Measurements from ENCODE around the gene IGF2BP3. TPM values are rescaled to one million over a fixed set of nuclear protein-coding genes. Genes with fewer than 3 reads are reported as not detected.

The IGF2BP3 gene
- total RNA-seq, 4 donors from 2014 or later = 0.13 to 0.35 TPM; not detected in 2

DNA sequence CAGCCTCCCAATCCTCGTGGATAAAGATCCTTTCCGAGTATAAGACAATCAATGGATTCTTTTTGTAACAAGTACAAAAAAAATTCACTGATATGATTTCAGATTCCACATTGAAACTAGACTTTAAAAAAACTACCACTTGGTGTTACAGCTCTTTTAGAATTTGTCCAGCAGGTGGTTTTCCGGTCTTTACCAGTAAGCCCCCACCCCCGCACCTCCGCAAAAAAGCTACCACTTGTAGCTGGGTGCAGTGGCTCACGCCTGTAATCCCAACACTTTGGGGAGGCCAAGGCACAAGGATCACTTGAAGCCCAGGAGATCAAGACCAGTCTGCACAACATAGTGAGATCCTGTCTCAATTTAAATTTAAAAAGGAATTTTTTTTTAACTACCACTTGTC is 19.8 kb downstream of the IGF2BP3 start:
- WGBS, 2 donors (ENCODE audit: low coverage in 1 of 2) = 71 to 73% methylated on average over 6 of the region's 6 CpGs
- Histone ChIP-seq H3K27ac (no peak overlapping the region), H3K36me3 (no peaks in the 10 kb centered on the region), H3K9me3 (no peaks in the 10 kb centered on the region), H3K4me3 (no peak overlapping the region), H3K4me1 (no peaks in the 10 kb centered on the region), H3K27me3 (peaks cover 28% of the 10 kb centered on the region)
- TF ChIP-seq POLR2AphosphoS5 (IDR thresholded peaks at IDR 0.05) (no peak), EP300 (IDR thresholded peaks at IDR 0.05) (no peak), POLR2A (IDR thresholded peaks at IDR 0.05) (no peak)
- TF ChIP-seq, protein P1, sequence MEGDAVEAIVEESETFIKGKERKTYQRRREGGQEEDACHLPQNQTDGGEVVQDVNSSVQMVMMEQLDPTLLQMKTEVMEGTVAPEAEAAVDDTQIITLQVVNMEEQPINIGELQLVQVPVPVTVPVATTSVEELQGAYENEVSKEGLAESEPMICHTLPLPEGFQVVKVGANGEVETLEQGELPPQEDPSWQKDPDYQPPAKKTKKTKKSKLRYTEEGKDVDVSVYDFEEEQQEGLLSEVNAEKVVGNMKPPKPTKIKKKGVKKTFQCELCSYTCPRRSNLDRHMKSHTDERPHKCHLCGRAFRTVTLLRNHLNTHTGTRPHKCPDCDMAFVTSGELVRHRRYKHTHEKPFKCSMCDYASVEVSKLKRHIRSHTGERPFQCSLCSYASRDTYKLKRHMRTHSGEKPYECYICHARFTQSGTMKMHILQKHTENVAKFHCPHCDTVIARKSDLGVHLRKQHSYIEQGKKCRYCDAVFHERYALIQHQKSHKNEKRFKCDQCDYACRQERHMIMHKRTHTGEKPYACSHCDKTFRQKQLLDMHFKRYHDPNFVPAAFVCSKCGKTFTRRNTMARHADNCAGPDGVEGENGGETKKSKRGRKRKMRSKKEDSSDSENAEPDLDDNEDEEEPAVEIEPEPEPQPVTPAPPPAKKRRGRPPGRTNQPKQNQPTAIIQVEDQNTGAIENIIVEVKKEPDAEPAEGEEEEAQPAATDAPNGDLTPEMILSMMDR (IDR thresholded peaks at IDR 0.05) = no peak
- no peak for ATAC-seq

DNA sequence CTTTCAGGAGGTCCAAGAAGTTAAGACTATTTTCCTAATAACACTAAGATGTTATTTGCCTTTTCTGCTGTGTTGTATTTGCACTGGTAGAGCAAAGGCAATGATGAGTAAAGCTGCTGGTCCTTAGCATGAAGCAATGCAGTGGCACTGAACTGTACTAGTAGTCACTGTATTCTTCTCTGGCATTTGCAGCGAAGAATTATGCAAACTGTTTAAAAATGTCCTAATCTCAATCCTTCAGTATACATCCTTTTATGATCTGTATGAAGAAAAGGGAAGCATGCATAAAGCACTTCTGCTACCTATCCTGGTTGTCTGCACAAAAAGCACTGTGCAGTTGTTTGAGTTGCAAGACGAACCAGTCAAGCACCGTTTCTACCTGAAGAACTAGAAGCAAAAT is 20.4 kb downstream of the IGF2BP3 start:
- H3K4me1 ChIP-seq = no peaks in the 10 kb centered on the region
- ATAC-seq = no peak
- no peak overlapping the region for H3K4me3 ChIP-seq
- H3K36me3 ChIP-seq = no peaks in the 10 kb centered on the region
- no peaks in the 10 kb centered on the region for H3K9me3 ChIP-seq
- peaks cover 22% of the 10 kb centered on the region for H3K27me3 ChIP-seq
- 73 to 81% methylated on average over 3 of the region's 3 CpGs for WGBS, 2 donors (ENCODE audit: low coverage in 1 of 2)
- TF ChIP-seq EP300 (IDR thresholded peaks at IDR 0.05) (no peak), POLR2AphosphoS5 (IDR thresholded peaks at IDR 0.05) (no peak), POLR2A (IDR thresholded peaks at IDR 0.05) (no peak)
- TF ChIP-seq, protein P1 (IDR thresholded peaks at IDR 0.05) = no peak
- no peak overlapping the region for H3K27ac ChIP-seq

DNA sequence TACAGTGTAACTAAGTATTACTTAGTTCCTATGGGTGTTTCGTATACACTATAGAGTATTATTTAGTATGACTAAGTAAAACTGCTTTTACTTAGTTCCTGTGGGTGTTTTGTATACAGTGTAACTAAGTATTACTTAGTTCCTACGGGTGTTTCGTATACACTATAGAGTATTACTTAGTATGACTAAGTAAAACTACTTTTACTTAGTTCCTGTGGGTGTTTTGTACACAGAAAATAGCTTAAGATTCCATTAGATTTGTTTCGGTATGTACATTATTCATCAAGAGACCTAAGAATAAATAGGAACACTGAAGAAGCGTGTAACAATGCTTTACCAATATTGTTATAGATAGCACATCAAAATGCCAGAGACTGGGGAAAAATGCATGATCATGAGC is 25.0 kb downstream of the IGF2BP3 start:
- no peak for ATAC-seq
- 77 to 80% methylated on average over 5 of the region's 5 CpGs for WGBS, 2 donors (ENCODE audit: low coverage in 1 of 2)
- Histone ChIP-seq H3K36me3 (no peaks in the 10 kb centered on the region), H3K4me3 (no peak overlapping the region), H3K9me3 (no peaks in the 10 kb centered on the region), H3K27me3 (peaks cover 16% of the 10 kb centered on the region), H3K27ac (no peak overlapping the region), H3K4me1 (no peaks in the 10 kb centered on the region)
- TF ChIP-seq POLR2A (IDR thresholded peaks at IDR 0.05) = no peak
- TF ChIP-seq POLR2AphosphoS5 (IDR thresholded peaks at IDR 0.05) = no peak
- TF ChIP-seq, protein P1 (IDR thresholded peaks at IDR 0.05) = no peak
- TF ChIP-seq EP300 (IDR thresholded peaks at IDR 0.05) = no peak

DNA sequence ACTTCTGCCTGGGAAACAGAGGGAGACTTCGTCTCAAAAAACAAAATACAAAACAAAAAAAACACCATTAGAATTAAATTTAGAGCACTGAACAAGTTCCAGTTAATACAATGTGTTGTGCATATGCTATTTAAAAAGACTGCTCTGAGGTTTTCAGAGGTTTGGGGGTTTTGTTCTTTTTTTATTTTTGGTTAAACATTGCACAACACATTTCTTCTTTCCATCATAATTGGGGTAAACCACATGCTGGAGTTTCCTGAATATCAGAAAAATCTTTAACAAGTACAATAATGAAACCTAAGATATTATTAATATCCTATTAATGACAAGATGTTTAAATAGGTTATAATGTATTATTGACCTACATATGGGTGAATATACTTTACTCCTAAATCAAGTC is 26.3 kb downstream of the IGF2BP3 start:
- H3K9me3 ChIP-seq = no peaks in the 10 kb centered on the region

DNA sequence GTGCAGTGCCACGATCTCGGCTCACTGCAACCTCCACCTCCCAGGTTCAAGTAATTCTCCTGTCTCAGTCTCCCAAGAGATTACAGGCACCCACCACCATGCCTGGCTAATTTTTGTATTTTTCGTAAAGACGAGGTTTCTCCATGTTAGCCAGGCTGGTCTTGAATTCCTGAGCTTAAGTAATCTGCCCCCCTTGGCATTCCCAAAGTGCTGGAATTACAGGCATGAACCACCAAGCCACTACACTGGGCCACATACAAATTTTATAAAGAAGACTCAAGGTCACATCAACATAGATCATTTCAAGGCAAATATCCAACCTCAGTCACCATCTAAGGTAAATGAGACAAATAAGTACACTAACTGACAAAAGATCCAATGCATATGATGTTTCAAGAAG is 32.1 kb downstream of the IGF2BP3 start:
- Histone ChIP-seq H3K4me3 (no peak overlapping the region), H3K27ac (no peak overlapping the region), H3K27me3 (no peaks in the 10 kb centered on the region), H3K36me3 (no peaks in the 10 kb centered on the region), H3K4me1 (no peaks in the 10 kb centered on the region), H3K9me3 (no peaks in the 10 kb centered on the region)
- ATAC-seq = no peak
- TF ChIP-seq, protein P1 (IDR thresholded peaks at IDR 0.05) = no peak
- TF ChIP-seq EP300 (IDR thresholded peaks at IDR 0.05) = no peak
- no peak for TF ChIP-seq POLR2A (IDR thresholded peaks at IDR 0.05)
- no peak for TF ChIP-seq POLR2AphosphoS5 (IDR thresholded peaks at IDR 0.05)
- WGBS, 2 donors (ENCODE audit: low coverage in 1 of 2) = 92 to 93% methylated on average over 4 of the region's 4 CpGs

More for the DNA sequence above, 26.3 kb downstream of the IGF2BP3 start:
- TF ChIP-seq, protein P1 (IDR thresholded peaks at IDR 0.05) = no peak
- no peak for TF ChIP-seq EP300 (IDR thresholded peaks at IDR 0.05)
- TF ChIP-seq POLR2A (IDR thresholded peaks at IDR 0.05) = no peak
- TF ChIP-seq POLR2AphosphoS5 (IDR thresholded peaks at IDR 0.05) = no peak
- H3K4me3 ChIP-seq = no peak overlapping the region
- no peak for ATAC-seq
- WGBS, 2 donors (ENCODE audit: low coverage in 1 of 2) = 75% methylated on average over 1 of the region's 1 CpG; no CpG with 5 or more reads in 1 of the 2 donors
- no peaks in the 10 kb centered on the region for H3K4me1 ChIP-seq
- H3K27me3 ChIP-seq = peaks cover 13% of the 10 kb centered on the region
- no peak overlapping the region for H3K27ac ChIP-seq
- no peaks in the 10 kb centered on the region for H3K36me3 ChIP-seq

Measured in gastroesophageal sphincter (tissue), 4 donors.